ENCODE measurements around the gene NHERF1.

- TF ChIP-seq CTCF (IDR thresholded peaks at IDR 0.05; ENCODE audit: low read length) (no peak), EZH2 (IDR thresholded peaks at IDR 0.05; ENCODE audit: borderline replicate concordance, low read length) (no peak)
These were observed 10.4 kb downstream of the NHERF1 start for GRCh38 chr17:74758848-74759168.

All from OCI-LY1 (cell line).